ENCODE data around the gene DNAJB8.

The DNAJB8 gene

GRCh38 chr3:128435058-128435457, 31.6 kb downstream of the DNAJB8 start:
- DNase-seq (ENCODE audit: low read depth) = no peak
- H3K4me3 ChIP-seq (ENCODE audit: low read depth, low read length) = no peak overlapping the region
- no peak for TF ChIP-seq POLR2A (IDR thresholded peaks at IDR 0.05; ENCODE audit: extremely low read depth, insufficient read length)
- TF ChIP-seq CTCF (IDR thresholded peaks at IDR 0.05; ENCODE audit: low read depth, low read length) = no peak
- no peak for TF ChIP-seq MYC (IDR thresholded peaks at IDR 0.05; ENCODE audit: low read depth, low read length)
- TF ChIP-seq MAX (IDR thresholded peaks at IDR 0.05; ENCODE audit: low read depth, low read length) = no peak

GRCh38 chr3:128434524-128434923, 32.2 kb downstream of the DNAJB8 start:
- no peak for DNase-seq (ENCODE audit: low read depth)
- H3K4me3 ChIP-seq (ENCODE audit: low read depth, low read length) = no peak overlapping the region
- no peak for TF ChIP-seq CTCF (IDR thresholded peaks at IDR 0.05; ENCODE audit: low read depth, low read length)
- TF ChIP-seq POLR2A (IDR thresholded peaks at IDR 0.05; ENCODE audit: extremely low read depth, insufficient read length) = no peak
- no peak for TF ChIP-seq MYC (IDR thresholded peaks at IDR 0.05; ENCODE audit: low read depth, low read length)
- no peak for TF ChIP-seq MAX (IDR thresholded peaks at IDR 0.05; ENCODE audit: low read depth, low read length)

- DNase-seq (ENCODE audit: low read depth) = no peak
- no peak overlapping the region for H3K4me3 ChIP-seq (ENCODE audit: low read depth, low read length)
- TF ChIP-seq MYC (IDR thresholded peaks at IDR 0.05; ENCODE audit: low read depth, low read length) = no peak
- no peak for TF ChIP-seq CTCF (IDR thresholded peaks at IDR 0.05; ENCODE audit: low read depth, low read length)
- no peak for TF ChIP-seq MAX (IDR thresholded peaks at IDR 0.05; ENCODE audit: low read depth, low read length)
- no peak for TF ChIP-seq POLR2A (IDR thresholded peaks at IDR 0.05; ENCODE audit: extremely low read depth, insufficient read length)
These were observed 32.9 kb downstream of the DNAJB8 start for GRCh38 chr3:128433837-128434165.

GRCh38 chr3:128432971-128433836, 33.5 kb downstream of the DNAJB8 start:
- DNase-seq (ENCODE audit: low read depth) = peak; percentile 35
- TF ChIP-seq MYC (IDR thresholded peaks at IDR 0.05; ENCODE audit: low read depth, low read length) = no peak
- no peak for TF ChIP-seq MAX (IDR thresholded peaks at IDR 0.05; ENCODE audit: low read depth, low read length)
- TF ChIP-seq POLR2A (IDR thresholded peaks at IDR 0.05; ENCODE audit: extremely low read depth, insufficient read length) = no peak
- no peak for TF ChIP-seq CTCF (IDR thresholded peaks at IDR 0.05; ENCODE audit: low read depth, low read length)
- no peak overlapping the region for H3K4me3 ChIP-seq (ENCODE audit: low read depth, low read length)

GRCh38 chr3:128432301-128432970, 34.3 kb downstream of the DNAJB8 start:
- TF ChIP-seq CTCF (IDR thresholded peaks at IDR 0.05; ENCODE audit: low read depth, low read length) = no peak
- no peak for TF ChIP-seq MAX (IDR thresholded peaks at IDR 0.05; ENCODE audit: low read depth, low read length)
- DNase-seq (ENCODE audit: low read depth) = no peak
- H3K4me3 ChIP-seq (ENCODE audit: low read depth, low read length) = no peak overlapping the region

Data from NB4 (cell line).